ENCODE measurements around the gene CEP350. TPM values are rescaled to one million over a fixed set of nuclear protein-coding genes. Genes with fewer than 3 reads are reported as not detected.

The CEP350 gene
- total and polyA plus RNA-seq, 7 donors = 3.2 to 67.6 (median 45.2) TPM

- Histone ChIP-seq H3K9me3 (no peaks in the 10 kb centered on the region), H3K4me1 (no peaks in the 10 kb centered on the region), H3K27me3 (no peaks in the 10 kb centered on the region), H3K4me3 (no peak overlapping the region), H3K27ac (no peak overlapping the region), H3K36me3 (peaks cover 14 to 88% (median 36%) of the 10 kb centered on the region in 4 donors)
- 93 to 97% methylated on average over 10 of the region's 10 CpGs for WGBS, 2 donors
- TF ChIP-seq POLR2A (IDR thresholded peaks at IDR 0.05) (no peak), POLR2AphosphoS5 (IDR thresholded peaks at IDR 0.05) (no peak), EP300 (IDR thresholded peaks at IDR 0.05) (no peak)
- TF ChIP-seq, protein P1, sequence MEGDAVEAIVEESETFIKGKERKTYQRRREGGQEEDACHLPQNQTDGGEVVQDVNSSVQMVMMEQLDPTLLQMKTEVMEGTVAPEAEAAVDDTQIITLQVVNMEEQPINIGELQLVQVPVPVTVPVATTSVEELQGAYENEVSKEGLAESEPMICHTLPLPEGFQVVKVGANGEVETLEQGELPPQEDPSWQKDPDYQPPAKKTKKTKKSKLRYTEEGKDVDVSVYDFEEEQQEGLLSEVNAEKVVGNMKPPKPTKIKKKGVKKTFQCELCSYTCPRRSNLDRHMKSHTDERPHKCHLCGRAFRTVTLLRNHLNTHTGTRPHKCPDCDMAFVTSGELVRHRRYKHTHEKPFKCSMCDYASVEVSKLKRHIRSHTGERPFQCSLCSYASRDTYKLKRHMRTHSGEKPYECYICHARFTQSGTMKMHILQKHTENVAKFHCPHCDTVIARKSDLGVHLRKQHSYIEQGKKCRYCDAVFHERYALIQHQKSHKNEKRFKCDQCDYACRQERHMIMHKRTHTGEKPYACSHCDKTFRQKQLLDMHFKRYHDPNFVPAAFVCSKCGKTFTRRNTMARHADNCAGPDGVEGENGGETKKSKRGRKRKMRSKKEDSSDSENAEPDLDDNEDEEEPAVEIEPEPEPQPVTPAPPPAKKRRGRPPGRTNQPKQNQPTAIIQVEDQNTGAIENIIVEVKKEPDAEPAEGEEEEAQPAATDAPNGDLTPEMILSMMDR (IDR thresholded peaks at IDR 0.05) = no peak
- DNase-seq = no peak
- intact Hi-C loops (cut with DNase I) = no loop called here
Observed at GRCh38 chr1:180053594-180054567, 99.3 kb downstream of the CEP350 start.

GRCh38 chr1:180057883-180058396 is 103.3 kb downstream of the CEP350 start:
- Histone ChIP-seq H3K27me3 (no peaks in the 10 kb centered on the region), H3K4me1 (no peaks in the 10 kb centered on the region), H3K36me3 (peaks cover 18 to 69% (median 26%) of the 10 kb centered on the region in 4 donors), H3K4me3 (no peak overlapping the region), H3K27ac (no peak overlapping the region), H3K9me3 (no peaks in the 10 kb centered on the region)
- TF ChIP-seq POLR2AphosphoS5 (IDR thresholded peaks at IDR 0.05) = no peak
- TF ChIP-seq EP300 (IDR thresholded peaks at IDR 0.05) = no peak
- TF ChIP-seq, protein P1 (IDR thresholded peaks at IDR 0.05) = no peak
- no peak for TF ChIP-seq POLR2A (IDR thresholded peaks at IDR 0.05)
- DNase-seq = no peak
- intact Hi-C loops (cut with DNase I) = no loop called here

DNA sequence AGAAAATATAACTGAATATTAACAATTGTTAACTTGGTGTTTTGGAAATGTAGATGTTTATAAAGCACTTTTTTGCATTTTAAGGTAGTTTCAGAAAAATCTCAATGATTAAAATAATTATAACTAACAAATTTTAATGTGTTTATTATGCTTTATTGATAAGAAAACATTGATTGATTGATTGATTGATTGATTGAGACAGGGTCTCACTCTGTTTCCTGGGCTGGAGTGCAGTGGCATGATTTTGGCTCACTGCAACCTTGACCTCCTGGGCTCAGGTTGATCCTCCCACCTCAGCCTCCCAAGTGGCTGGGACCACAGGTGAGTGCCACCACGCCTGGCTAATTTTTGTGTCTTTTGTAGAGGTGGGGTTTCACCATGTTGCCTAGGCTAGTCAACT is 106.4 kb downstream of the CEP350 start:
- intact Hi-C loops (cut with DNase I) = no loop called here
- H3K4me1 ChIP-seq = no peaks in the 10 kb centered on the region
- TF ChIP-seq POLR2AphosphoS5 (IDR thresholded peaks at IDR 0.05) (no peak), POLR2A (IDR thresholded peaks at IDR 0.05) (no peak), EP300 (IDR thresholded peaks at IDR 0.05) (no peak)
- TF ChIP-seq, protein P1 (IDR thresholded peaks at IDR 0.05) = no peak
- H3K27me3 ChIP-seq = no peaks in the 10 kb centered on the region
- DNase-seq = no peak
- H3K36me3 ChIP-seq = peaks cover 16 to 69% (median 30%) of the 10 kb centered on the region in 4 donors
- no peaks in the 10 kb centered on the region for H3K9me3 ChIP-seq
- H3K4me3 ChIP-seq = no peak overlapping the region
- H3K27ac ChIP-seq = no peak overlapping the region
- 96 to 100% methylated on average over 1 of the region's 1 CpG for WGBS, 2 donors

DNA sequence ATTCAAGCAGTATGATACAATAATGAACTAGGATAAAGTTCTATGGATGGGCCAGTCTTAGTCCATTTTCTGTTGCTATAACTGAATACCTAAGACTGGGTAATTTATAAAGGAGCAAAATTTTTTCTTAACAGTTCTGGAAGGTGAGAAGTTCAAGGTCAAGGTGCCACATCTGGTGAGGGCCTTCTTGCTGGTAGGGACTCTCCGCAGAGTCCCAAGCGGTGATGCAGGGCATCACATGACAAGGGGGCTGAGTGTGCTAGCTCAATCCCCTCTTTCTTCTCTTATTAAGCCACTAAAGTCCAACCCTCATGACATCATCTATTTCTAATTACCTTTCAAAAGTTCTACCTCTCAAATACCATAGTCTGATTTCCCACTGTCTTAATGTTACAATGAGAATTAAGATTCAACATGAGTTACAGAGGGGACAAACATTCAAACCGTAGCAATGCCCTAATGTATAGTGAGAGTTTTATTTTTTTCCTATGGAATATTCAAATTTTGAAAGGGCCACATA is 107.9 kb downstream of the CEP350 start:
- Histone ChIP-seq H3K4me1 (no peaks in the 10 kb centered on the region), H3K9me3 (no peaks in the 10 kb centered on the region), H3K27me3 (no peaks in the 10 kb centered on the region), H3K4me3 (no peak overlapping the region), H3K36me3 (peaks cover 16 to 71% (median 29%) of the 10 kb centered on the region in 4 donors), H3K27ac (no peak overlapping the region)
- DNase-seq = no peak
- WGBS, 2 donors = 92 to 98% methylated on average over 3 of the region's 3 CpGs
- no peak for TF ChIP-seq POLR2A (IDR thresholded peaks at IDR 0.05)
- TF ChIP-seq, protein P1 (IDR thresholded peaks at IDR 0.05) = no peak
- intact Hi-C loops (cut with DNase I) = no loop called here
